IMR-90 (cell line): ENCODE measurements around the gene CYP2D6. TPM values are rescaled to one million over a fixed set of nuclear protein-coding genes. Genes with fewer than 3 reads are reported as not detected.

ENCODE experiments used
- ATAC-seq: fragments of 200-7000 bp; cut with Tn5 transposase; 2 replicates; pipeline ENCODE4 v1.9.1; 2020; ENCODE audit warnings: low read depth, mild to moderate bottlenecking, moderate library complexity
- BruUV-seq: library from RNA; stranded (reverse); fragments of 400-500 nt; replicated peaks from 2 replicates; lab custom pipeline; 2021; lab: Mats Ljungman, UMichigan
- CTCF ChIA-PET: fragments of 300-600 bp; formaldehyde crosslinking; extraction: SDS; loops from one replicate; lab custom pipeline; 2021; ENCODE audit warnings: antibody characterized with exemption; lab: Yijun Ruan, JAX
- POLR2A ChIA-PET: fragments of 300-600 bp; sonication (Branson Sonifier 250); formaldehyde crosslinking; loops from one replicate; lab custom pipeline; 2022; ENCODE audit warnings: antibody characterized with exemption; ENCODE audit not compliant: unreplicated experiment; lab: Charles Lee
- DNase-seq: peaks from one replicate; pipeline ENCODE4 v3.0.0; 2013
- H2AFZ ChIP-seq: replicated peaks from 2 replicates; pipeline ENCODE3; 2013; ENCODE audit warnings: low read length, mild to moderate bottlenecking; ENCODE audit not compliant: poor library complexity
- H2AK5ac ChIP-seq: 2 replicates; pipeline ENCODE4 v1.6.1; 2013; ENCODE audit warnings: low read depth, low read length, inconsistent platforms
- H2AK9ac ChIP-seq: replicated peaks from 2 replicates; pipeline ENCODE3; 2013; ENCODE audit warnings: mild to moderate bottlenecking, low read depth, low read length, moderate library complexity; ENCODE audit not compliant: poor library complexity
- H2BK120ac ChIP-seq: 2 replicates; pipeline ENCODE4 v1.6.1; 2013; ENCODE audit warnings: low read depth, low read length, inconsistent platforms
- H2BK15ac ChIP-seq: 3 replicates; pipeline ENCODE4 v1.6.1; 2013; ENCODE audit warnings: low read depth, low read length, inconsistent platforms
- H2BK20ac ChIP-seq: 2 replicates; pipeline ENCODE4 v1.6.1; 2013; ENCODE audit warnings: low read depth, mild to moderate bottlenecking, inconsistent platforms, low read length, moderate library complexity
- H2BK5ac ChIP-seq: 2 replicates; pipeline ENCODE4 v1.6.1; 2013; ENCODE audit warnings: mild to moderate bottlenecking, low read depth, low read length, inconsistent platforms; ENCODE audit not compliant: poor library complexity, severe bottlenecking
- H3K14ac ChIP-seq: replicated peaks from 2 replicates; pipeline ENCODE4 v1.6.1; 2013; ENCODE audit warnings: low read depth, low read length, inconsistent platforms
- H3K18ac ChIP-seq: 2 replicates; pipeline ENCODE4 v1.6.1; 2013; ENCODE audit warnings: low read depth, low read length, control low read depth
- H3K23ac ChIP-seq: 2 replicates; pipeline ENCODE4 v1.6.1; 2013; ENCODE audit warnings: low read depth, low read length, inconsistent platforms
- H3K27ac ChIP-seq: 2 replicates; pipeline ENCODE4 v1.5.1; 2013; ENCODE audit warnings: mild to moderate bottlenecking, control low read depth, low read length; ENCODE audit not compliant: insufficient read depth
- H3K27me3 ChIP-seq: 2 replicates; pipeline ENCODE4 v1.6.1; 2013; ENCODE audit warnings: low read length; ENCODE audit not compliant: control insufficient read depth, insufficient read depth
- H3K36me3 ChIP-seq: 2 replicates; pipeline ENCODE4 v1.6.1; 2013; ENCODE audit warnings: low read length, mixed read lengths; ENCODE audit not compliant: control insufficient read depth, insufficient read depth
- H3K4ac ChIP-seq: 2 replicates; pipeline ENCODE4 v1.6.1; 2013; ENCODE audit warnings: low read depth, low read length, inconsistent platforms
- H3K4me1 ChIP-seq: 2 replicates; pipeline ENCODE4 v1.6.1; 2013; ENCODE audit warnings: low read length, mixed read lengths; ENCODE audit not compliant: control insufficient read depth, insufficient read depth
- H3K4me2 ChIP-seq: 2 replicates; pipeline ENCODE4 v1.6.1; 2013; ENCODE audit warnings: low read depth, mild to moderate bottlenecking, control low read depth, low read length, moderate library complexity
- H3K4me3 ChIP-seq: 2 replicates; pipeline ENCODE4 v1.5.1; 2013; ENCODE audit warnings: low read depth, mild to moderate bottlenecking, control low read depth, low read length, moderate library complexity; ENCODE audit not compliant: insufficient read depth
- H3K56ac ChIP-seq: 2 replicates; pipeline ENCODE4 v1.6.1; 2013; ENCODE audit warnings: low read length, inconsistent platforms; ENCODE audit not compliant: insufficient read depth; ENCODE audit errors: extremely low read depth
- H3K79me1 ChIP-seq, 2 experiments: 2 replicates each; pipeline ENCODE4 v1.6.1; 2013; ENCODE audit warnings: low read length in 2 of 2, inconsistent platforms in 1 of 2, low read depth in 1 of 2
- H3K9ac ChIP-seq: 2 replicates; pipeline ENCODE4 v1.6.1; 2013; ENCODE audit warnings: low read depth, low read length, control low read depth
- H3K9me1 ChIP-seq: 2 replicates; pipeline ENCODE4 v1.6.1; 2013; ENCODE audit warnings: low read length, inconsistent platforms; ENCODE audit not compliant: insufficient read depth
- H3K9me3 ChIP-seq: 2 replicates; pipeline ENCODE4 v1.6.1; 2013; ENCODE audit warnings: low read length; ENCODE audit not compliant: control insufficient read depth, insufficient read depth
- H4K20me1 ChIP-seq: 2 replicates; pipeline ENCODE4 v1.6.1; 2013; ENCODE audit warnings: low read length, inconsistent platforms; ENCODE audit not compliant: insufficient read depth
- H4K5ac ChIP-seq: 2 replicates; pipeline ENCODE4 v1.6.1; 2013; ENCODE audit warnings: mild to moderate bottlenecking, low read depth, low read length, control low read depth
- H4K8ac ChIP-seq, 2 experiments: 2 replicates each; pipeline ENCODE4 v1.6.1; 2013; ENCODE audit warnings: low read depth in 2 of 2, low read length in 2 of 2, control low read depth in 1 of 2, inconsistent platforms in 1 of 2
- H4K91ac ChIP-seq: 2 replicates; pipeline ENCODE4 v1.6.1; 2013; ENCODE audit warnings: low read depth, low read length, inconsistent platforms; ENCODE audit not compliant: insufficient read depth
- NFE2L2 ChIP-seq: fragments of 150-350 bp; IDR thresholded peaks from 2 replicates; pipeline ENCODE4 v1.6.1; 2016; ENCODE audit warnings: low read depth, mild to moderate bottlenecking, low read length
- POLR2A ChIP-seq: IDR thresholded peaks from 2 replicates; pipeline ENCODE4 v1.6.1; 2012; ENCODE audit warnings: mild to moderate bottlenecking, low read depth, low read length
- SMC3 ChIP-seq: fragments of 150-350 bp; IDR thresholded peaks from 2 replicates; pipeline ENCODE4 v1.6.1; 2016; ENCODE audit warnings: low read depth, mild to moderate bottlenecking, antibody characterized with exemption, low read length, moderate library complexity
- WGBS, 2 experiments: methylation state at CpG; one replicate each; pipeline versions ENCODE4 v1.1.5 to v1.1.7; 2013; ENCODE audit warnings: missing lambda C conversion rate in 2 of 2; ENCODE audit not compliant: insufficient read length in 1 of 2; ENCODE audit errors: extremely low coverage in 2 of 2; 5-methylcytosine and 5-hydroxymethylcytosine counted together
- dilution Hi-C: fragments of 300-500 bp; cut with HindIII; formaldehyde crosslinking; loops from one replicate; pipeline ENCODE4 v1.14.3; 2018; ENCODE audit warnings: low sequenced_read_pairs; ENCODE audit not compliant: unreplicated experiment
- in situ Hi-C: fragments of 300-500 bp; cut with MboI; formaldehyde crosslinking; loops from 3 replicates; pipeline ENCODE4 v1.14.3; 2019; ENCODE audit warnings: low sequenced_read_pairs, inconsistent platforms, mixed read lengths
- intact Hi-C: fragments of 100-400 bp; cut with micrococcal nuclease; formaldehyde crosslinking; loops from 2 replicates; pipeline ENCODE4 v1.10.0; 2022
- polyA plus RNA-seq, 3 experiments: library from polyadenylated mRNA; depleted of rRNA; stranded (reverse); fragments of >200 nt; gene quantifications; 2 replicates each; pipeline ENCODE4 v1.2.3, GENCODE V29; 2012; ENCODE audit warnings: low replicate concordance in 1 of 3
- total RNA-seq: library from RNA; depleted of rRNA; stranded (reverse); fragments of >200 nt; gene quantifications from 2 replicates; pipeline ENCODE4 v1.2.3, GENCODE V29; 2012
- TF ChIP-seq, protein P1 (sequence below): fragments of 150-350 bp; IDR thresholded peaks from 2 replicates; pipeline ENCODE4 v1.6.1; 2017; ENCODE audit warnings: mild to moderate bottlenecking, antibody characterized with exemption, low read length, low read depth

CYP2D6 gene
- total and polyA plus RNA-seq, 2 of the 4 experiments (the other 2 are of a cell fraction) = under 0.01 to 0.24 TPM

DNA sequence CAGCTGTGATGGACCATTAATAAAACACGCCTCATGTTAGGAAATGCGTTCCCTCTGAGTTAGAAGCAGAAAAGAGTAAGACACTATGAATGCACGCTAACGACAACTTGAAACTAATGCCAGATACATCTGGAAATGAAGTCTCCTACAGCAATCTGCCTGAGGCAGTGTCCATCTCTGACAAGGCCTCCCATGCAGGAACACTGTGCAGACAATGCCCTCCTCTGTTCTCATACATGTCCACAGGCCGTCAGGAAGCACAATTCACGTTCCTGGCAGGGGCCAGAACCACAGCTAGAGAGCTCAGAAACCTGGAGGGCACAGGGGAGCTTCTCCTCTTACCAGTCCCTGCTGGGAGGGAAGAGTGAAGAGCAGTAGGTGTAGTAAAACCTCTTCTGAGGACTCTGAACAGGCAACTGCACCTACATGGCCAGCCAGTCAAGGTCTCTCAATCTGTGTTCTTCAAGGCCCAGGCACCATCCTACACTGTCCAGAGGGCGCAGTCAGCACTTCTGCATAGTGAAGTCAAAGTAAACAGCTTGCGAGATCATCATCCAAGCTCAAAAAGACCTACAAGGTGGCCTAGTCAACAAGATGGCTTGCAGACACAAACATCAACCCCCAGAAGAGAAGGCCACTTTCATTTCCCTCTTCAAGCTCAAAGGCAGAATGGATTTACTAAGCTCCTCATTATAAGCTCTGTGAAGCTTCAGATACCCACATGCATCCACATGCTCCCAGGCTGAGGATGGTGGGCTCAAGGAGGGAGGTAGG, 41.5 kb upstream of the CYP2D6 start:
- Histone ChIP-seq H3K9me1 (peaks cover 13% of the 10 kb centered on the region; the same call in 1 of the 2 replicates), H2BK120ac (no peak overlapping the region), H3K18ac (no peak overlapping the region), H4K20me1 (peaks cover 54% of the 10 kb centered on the region), H2AFZ (no peak overlapping the region), H2AK5ac (no peak overlapping the region), H3K9ac (no peak overlapping the region), H4K91ac (no peak overlapping the region), H3K4me3 (no peak overlapping the region), H3K79me1 (peaks cover 23 to 56% of the 10 kb centered on the region in 2 experiments), H4K5ac (no peak overlapping the region), H3K27ac (no peak overlapping the region), H3K14ac (0 out of 2 replicates have a peak overlapping the region, but pooled peaks have one; percentile 11), H2BK15ac (no peak overlapping the region), H3K4ac (no peak overlapping the region), H3K27me3 (no peaks in the 10 kb centered on the region), H3K23ac (no peak overlapping the region), H2BK20ac (no peak overlapping the region), H2BK5ac (no peak overlapping the region), H3K36me3 (peaks cover 12% of the 10 kb centered on the region), H4K8ac (no peak overlapping the region), H3K4me1 (peaks cover 8% of the 10 kb centered on the region), H3K4me2 (no peak overlapping the region), H3K9me3 (no peaks in the 10 kb centered on the region), H2AK9ac (no peak overlapping the region), H3K56ac (no peak overlapping the region)
- in situ Hi-C loops (no loop called here), dilution Hi-C loops (no loop called here), intact Hi-C loops (no loop called here)
- CTCF ChIA-PET = no interaction called here
- ATAC-seq (no peak), DNase-seq (no peak)
- POLR2A ChIA-PET = interaction anchor here (0.7 kb wide), 1 partner anchor 20 kb away, joined by 5 read pairs; no protein-coding TSS in a partner anchor
- no TSS peak for BruUV-seq
- WGBS, 2 experiments = 100% methylated on average over 4 of the region's 8 CpGs; no CpG with 5 or more reads in 1 of the 2 experiments
- TF ChIP-seq, protein P1, sequence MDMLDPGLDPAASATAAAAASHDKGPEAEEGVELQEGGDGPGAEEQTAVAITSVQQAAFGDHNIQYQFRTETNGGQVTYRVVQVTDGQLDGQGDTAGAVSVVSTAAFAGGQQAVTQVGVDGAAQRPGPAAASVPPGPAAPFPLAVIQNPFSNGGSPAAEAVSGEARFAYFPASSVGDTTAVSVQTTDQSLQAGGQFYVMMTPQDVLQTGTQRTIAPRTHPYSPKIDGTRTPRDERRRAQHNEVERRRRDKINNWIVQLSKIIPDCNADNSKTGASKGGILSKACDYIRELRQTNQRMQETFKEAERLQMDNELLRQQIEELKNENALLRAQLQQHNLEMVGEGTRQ = no peak
- TF ChIP-seq SMC3 (no peak), POLR2A (no peak), NFE2L2 (no peak)
